COLO829 (cell line): ENCODE data around the gene LONP1.
"Not testable (repeated sequence)": the region's sequence is repeated elsewhere in the genome, so short reads cannot be mapped to it uniquely, and the experiment has no call there.

ENCODE experiments used
- DNase-seq: peaks from one replicate; pipeline ENCODE4 v3.0.0; 2012; ENCODE audit warnings: low spot score

Gene LONP1

GRCh38 chr19:5693195-5694166 lies 26.5 kb downstream of the LONP1 start:
- DNase-seq = no peak

- DNase-seq = no peak
Observed at GRCh38 chr19:5692723-5693194, 27.2 kb downstream of the LONP1 start.

DNA sequence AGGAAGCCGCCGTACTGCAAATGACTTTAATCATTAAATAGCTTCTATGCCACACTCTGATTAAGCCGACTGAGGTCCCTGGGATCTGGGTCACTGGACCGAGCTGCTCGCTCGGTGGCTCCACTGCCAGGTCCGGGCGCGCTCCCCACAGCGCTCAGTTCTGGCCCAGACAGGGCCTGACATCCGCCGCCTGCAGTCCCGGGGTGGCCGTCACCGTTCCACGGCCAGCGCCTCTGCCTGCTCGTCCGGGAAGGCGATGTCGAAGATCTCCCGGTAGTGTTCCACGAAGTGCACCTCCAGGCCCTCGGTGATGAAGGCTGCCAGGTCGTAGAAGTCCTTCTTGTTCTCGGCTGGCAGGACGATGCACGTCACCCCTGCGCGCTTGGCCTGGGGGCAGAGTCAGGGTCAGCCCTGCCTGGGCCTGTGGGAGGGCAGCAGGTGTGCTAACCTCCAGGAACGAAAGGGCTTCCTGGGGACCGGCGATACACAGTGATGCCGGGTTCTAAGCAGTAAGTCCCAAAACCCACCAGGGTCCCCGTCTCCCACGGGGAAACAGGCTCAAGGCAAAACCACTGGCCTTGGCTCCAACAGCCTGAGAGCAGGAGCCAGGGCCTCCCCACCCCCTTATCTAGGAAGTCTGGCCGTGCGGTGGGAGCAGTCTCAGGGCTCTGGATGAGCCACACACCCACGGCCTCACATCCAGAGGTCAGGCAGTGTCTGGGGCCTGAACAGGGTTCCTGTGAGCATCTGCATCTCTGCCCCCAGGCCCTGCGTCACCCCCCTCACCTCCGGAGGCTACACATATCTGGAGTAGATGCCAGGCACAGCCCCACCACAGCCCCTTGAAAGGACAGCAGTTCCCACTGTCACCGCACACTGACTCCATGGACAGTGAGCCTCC lies 27.9 kb downstream of the LONP1 start:
- no peak for DNase-seq

DNA sequence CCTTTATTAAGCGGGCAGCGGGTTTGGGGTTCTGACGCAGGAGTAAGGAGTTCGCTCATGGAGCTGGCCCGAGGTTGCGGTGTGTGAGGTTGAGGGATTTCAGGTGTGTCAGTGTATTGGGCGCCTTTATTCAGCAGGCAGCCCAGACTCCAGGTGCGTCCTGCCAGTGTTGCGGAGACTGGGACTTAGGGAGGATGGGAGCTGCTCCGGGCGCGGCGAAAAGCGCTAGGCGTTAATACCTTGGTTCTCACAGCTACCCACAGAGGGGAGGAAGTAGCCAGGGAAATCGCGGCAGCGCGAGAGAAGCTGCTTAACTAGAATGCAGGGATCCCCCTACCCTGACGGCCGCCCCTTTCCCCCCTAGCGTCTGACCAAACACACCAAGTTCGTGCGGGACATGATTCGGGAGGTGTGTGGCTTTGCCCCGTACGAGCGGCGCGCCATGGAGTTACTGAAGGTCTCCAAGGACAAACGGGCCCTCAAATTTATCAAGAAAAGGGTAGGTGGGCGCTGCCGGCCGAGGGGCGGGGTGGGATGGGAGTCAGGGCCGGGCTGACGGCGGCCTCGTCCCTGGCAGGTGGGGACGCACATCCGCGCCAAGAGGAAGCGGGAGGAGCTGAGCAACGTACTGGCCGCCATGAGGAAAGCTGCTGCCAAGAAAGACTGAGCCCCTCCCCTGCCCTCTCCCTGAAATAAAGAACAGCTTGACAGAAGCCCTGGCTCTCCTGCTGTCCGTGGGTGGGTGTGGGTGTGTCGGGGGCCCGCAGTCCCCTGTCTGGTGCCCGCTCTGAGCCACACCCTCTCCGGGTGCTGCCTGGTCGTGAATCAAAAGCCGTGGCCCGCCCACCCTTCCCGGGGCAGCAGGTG lies 28.8 kb downstream of the LONP1 start:
- DNase-seq = peak; percentile 38

DNA sequence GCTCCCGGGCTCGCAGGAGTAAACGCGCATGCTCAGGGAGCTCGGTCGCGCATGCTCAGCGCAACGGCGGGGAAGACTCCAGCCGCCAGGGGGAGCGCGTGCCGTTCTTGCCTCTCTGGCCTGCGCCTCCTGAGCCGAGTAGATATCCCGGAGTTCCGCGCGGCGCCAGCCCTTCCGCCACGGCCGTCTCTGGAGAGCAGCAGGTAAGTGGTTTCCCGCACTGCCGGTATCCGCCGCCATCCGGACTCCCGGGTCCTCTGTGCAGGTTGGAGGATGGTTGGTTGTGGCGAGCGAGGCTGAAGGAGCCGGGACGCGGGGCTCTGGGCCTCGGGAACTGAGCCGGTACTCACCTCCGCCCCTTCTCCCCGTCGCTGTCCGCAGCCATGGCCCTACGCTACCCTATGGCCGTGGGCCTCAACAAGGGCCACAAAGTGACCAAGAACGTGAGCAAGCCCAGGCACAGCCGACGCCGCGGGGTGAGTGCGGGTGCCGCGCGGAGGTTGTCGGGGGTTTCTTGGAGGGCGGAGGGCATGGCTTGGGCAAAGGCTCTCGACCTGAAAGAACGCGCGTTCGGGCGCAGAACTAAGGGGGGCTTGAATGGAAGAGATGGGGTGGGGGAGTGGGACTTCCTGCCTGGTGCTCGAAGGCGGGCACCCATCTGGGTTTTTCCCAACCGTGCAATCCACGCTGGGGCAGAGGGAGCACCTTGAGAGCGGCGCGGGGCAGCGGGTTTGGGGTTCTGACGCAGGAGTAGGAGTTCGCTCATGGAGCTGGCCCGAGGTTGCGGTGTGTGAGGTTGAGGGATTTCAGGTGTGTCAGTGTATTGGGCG lies 29.6 kb downstream of the LONP1 start, which contains the start of gene RPL36:
RPL36 (plus strand) TSS at position 171 of the 830 bp plus-strand sequence; CDS start at position 384, 213 bp downstream.
- peak; percentile 99 for DNase-seq

DNA sequence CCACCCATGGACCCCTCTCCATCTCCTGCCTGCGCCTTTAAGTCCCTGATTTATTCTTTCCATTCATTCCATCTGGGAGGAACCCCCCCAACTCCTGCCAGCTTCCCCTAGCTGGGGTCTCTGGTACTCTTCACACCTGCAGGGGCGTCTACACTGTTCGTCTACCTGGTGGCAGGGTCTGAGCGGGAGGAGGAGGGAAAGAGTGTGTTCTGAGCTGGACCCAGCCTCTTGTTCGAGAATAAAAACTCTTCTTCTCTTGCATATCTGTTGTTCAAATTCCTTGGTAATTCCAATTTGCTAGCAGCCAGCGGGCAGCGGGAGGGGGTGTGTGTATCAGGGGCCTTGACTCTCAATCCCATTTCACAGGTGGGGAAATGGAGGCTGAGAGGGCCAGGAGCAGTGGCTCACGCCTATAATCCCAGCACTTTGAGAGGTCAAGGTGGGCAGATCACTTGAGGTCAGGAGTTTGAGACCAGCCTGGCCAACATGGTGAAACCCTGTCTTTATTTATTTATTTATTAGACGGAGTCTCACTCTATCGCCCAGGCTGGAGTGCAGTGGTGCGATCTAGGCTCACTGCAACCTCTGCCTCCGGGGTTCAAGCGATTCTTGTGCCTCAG lies 31.6 kb downstream of the LONP1 start:
- not testable (repeated sequence) for DNase-seq

GRCh38 chr19:5687360-5688198 lies 32.4 kb downstream of the LONP1 start:
- no peak for DNase-seq

- peak; percentile 92 for DNase-seq
Observed at GRCh38 chr19:5686647-5687359, 33.1 kb downstream of the LONP1 start.

DNA sequence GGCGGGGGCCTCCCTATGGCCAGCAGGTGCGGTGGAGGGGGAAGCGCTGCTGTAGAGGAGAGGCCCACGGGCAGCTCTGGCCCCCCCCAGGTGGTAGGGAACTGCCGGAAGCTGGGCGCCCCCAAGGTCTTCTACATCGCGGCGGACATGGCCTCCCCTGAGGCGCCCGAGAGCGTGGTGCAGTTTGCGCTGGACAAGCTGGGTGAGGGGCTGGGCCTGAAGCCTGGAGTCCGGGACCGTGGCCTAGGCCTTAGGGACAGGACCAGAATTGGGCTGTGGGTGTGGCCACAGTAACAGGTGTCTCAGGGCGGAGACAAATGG lies 33.7 kb downstream of the LONP1 start:
- DNase-seq = no peak

DNA sequence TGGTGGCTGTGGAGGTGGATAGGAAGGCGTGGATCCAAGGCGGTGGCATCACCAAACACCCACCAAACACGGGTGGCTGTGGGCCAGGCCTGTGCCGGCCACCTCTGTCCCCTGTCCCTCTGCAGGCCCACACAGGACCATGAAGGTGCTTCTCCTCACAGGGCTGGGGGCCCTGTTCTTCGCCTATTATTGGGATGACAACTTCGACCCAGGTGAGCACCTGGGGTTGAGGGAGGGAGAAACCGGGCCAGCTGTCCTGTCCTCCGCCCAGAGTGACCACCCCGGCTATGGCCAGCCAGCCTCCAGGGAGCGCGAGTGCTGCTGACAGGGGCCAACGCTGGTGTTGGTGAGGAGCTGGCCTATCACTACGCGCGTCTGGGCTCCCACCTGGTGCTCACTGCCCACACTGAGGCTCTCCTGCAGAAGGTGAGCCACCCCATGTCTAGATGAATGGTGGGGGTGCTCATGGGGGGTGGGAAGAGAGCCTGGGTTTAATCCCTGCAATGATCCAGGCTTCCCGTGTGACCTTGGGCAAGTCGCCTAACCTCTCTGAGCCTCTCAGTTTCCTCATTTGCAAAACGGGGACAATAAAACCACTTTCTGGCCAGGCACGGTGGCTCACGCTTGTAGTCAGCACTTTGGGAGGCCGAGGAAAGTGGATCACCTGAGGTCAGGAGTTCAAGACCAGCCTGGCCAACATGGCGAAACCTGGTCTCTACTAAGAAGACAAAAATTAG lies 35.1 kb downstream of the LONP1 start:
- no peak for DNase-seq

- no peak for DNase-seq
Observed at GRCh38 chr19:5683177-5683886, 36.6 kb downstream of the LONP1 start.

- DNase-seq = no peak
Observed at GRCh38 chr19:5682107-5682482, 37.9 kb downstream of the LONP1 start.

GRCh38 chr19:5681391-5682106 lies 38.4 kb downstream of the LONP1 start:
- DNase-seq = no peak

DNA sequence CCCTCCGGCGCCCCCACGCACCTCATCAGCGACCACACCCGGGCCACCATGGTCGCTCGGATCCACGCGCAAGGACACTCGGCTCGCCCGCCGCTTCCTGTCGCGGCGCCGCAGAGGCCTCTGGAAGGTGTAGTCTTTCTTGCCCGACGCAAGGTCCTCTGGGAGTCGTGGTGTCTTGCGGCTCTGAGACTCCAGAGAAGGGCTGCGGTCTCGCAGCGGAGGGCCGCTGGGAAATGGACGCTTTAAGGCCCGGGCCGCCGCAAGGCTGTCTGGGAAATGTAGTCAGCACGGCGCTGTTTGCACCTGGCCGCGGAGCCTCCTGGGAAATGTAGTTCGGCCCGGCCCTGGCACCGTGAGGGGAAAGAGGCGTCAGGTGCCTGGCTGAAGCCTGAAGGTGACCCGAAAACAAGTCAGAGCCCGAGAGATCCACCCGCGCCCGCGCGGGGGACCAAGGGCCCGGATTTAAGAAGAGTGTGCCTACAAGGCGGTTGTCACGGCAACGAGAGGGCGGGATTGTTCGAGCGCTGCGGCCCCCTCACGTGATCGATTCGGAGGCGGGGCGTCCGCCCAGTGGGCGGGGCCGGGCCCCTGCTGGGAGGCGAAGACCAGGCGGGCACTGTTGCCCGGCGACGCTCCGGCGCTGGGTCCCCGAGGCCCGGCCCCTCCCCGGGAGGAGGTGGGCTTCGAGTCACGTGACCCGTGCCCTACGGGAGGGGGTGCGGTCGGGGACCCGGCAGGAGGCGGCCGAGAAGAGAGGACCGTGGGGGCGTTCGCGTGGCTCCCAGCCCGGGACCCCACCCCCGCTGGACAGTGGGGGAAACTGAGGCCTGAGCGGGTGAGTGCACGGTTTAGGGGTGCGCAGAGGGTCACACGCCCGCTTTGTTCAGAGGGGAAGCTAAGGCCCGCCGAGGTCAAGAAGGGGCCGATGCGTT lies 39.2 kb downstream of the LONP1 start, which contains the start of the genes HSD11B1L and MICOS13:
HSD11B1L (plus strand) TSS at position 591 of the 932 bp plus-strand sequence. CDS start 3,806 bp downstream, outside the sequence.
MICOS13 (minus strand) TSS at position 80 of the 932 bp plus-strand sequence; CDS start at position 50, 30 bp downstream.
- DNase-seq = peak; percentile 97

DNA sequence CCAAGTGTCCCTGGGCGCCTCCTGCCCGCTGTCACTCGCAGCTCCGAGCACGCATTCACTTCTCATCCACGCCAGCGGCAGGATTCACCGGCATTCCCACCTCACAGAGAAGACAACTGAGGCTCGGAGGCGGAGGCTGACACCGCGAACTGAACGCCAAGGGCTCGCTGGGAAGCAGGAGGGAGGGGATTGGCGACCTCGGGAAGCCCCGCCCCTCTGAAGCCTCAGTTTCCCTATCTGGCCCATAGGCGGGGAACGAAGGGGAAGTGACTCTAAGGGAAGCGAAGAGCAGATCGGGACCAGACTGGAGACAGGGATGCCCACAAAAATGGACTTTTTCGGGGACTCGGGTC lies 39.9 kb downstream of the LONP1 start:
- DNase-seq = no peak
